GM23338 (cell line): Measurements from ENCODE around the gene LAPTM5. TPM values are rescaled to one million over a fixed set of nuclear protein-coding genes. Genes with fewer than 3 reads are reported as not detected.

Experiments used
- ATAC-seq: fragments of 200-7000 bp; cut with Tn5 transposase; 3 replicates; pipeline ENCODE4 v1.9.1; 2020
- DNase-seq: peaks from one replicate; pipeline ENCODE4 v3.0.0-alpha.2; 2015; ENCODE audit warnings: low spot score
- H2AFZ ChIP-seq: fragments of 200-600 bp; sonication (generic); 2 replicates; pipeline ENCODE4 v1.8.0; 2016; ENCODE audit warnings: antibody characterized with exemption, mild to moderate bottlenecking, moderate library complexity
- H3F3A ChIP-seq: fragments of 200-600 bp; sonication (generic); replicated peaks from 2 replicates; pipeline ENCODE4 v1.8.0; 2017; ENCODE audit warnings: antibody characterized with exemption, mixed run types, low read depth
- H3K27ac ChIP-seq: fragments of 200-600 bp; sonication (generic); 2 replicates; pipeline ENCODE4 v1.6.1; 2016; ENCODE audit warnings: low read depth
- H3K27me3 ChIP-seq: fragments of 200-600 bp; sonication (generic); 2 replicates; pipeline ENCODE4 v1.8.0; 2016; ENCODE audit warnings: mild to moderate bottlenecking, mixed run types, moderate library complexity; ENCODE audit not compliant: insufficient read depth
- H3K36me3 ChIP-seq: fragments of 200-600 bp; sonication (generic); 2 replicates; pipeline ENCODE4 v1.8.0; 2016; ENCODE audit warnings: mild to moderate bottlenecking; ENCODE audit not compliant: insufficient read depth
- H3K4me1 ChIP-seq: fragments of 200-600 bp; sonication (generic); 2 replicates; pipeline ENCODE4 v1.8.0; 2016; ENCODE audit warnings: mild to moderate bottlenecking, moderate library complexity; ENCODE audit not compliant: insufficient read depth
- H3K4me2 ChIP-seq: fragments of 200-600 bp; sonication (generic); 2 replicates; pipeline ENCODE4 v1.7.1; 2017; ENCODE audit warnings: mixed run types
- H3K4me3 ChIP-seq: fragments of 200-600 bp; sonication (generic); 2 replicates; pipeline ENCODE4 v1.6.1; 2016; ENCODE audit warnings: mixed run types
- H3K79me2 ChIP-seq: fragments of 200-600 bp; sonication (generic); replicated peaks from 2 replicates; pipeline ENCODE4 v1.8.0; 2017; ENCODE audit warnings: mild to moderate bottlenecking; ENCODE audit not compliant: insufficient read depth
- H3K9me2 ChIP-seq: fragments of 200-600 bp; sonication (generic); 2 replicates; pipeline ENCODE4 v1.8.0; 2017; ENCODE audit not compliant: insufficient read depth
- H4K20me1 ChIP-seq: fragments of 200-600 bp; sonication (generic); replicated peaks from 2 replicates; pipeline ENCODE4 v1.8.0; 2017; ENCODE audit warnings: mild to moderate bottlenecking; ENCODE audit not compliant: insufficient read depth
- H3K27ac Mint-ChIP-seq: 2 replicates; pipeline ENCODE4 v1.8.0; 2020; ENCODE audit warnings: inconsistent platforms, mild to moderate bottlenecking, moderate library complexity, mixed read lengths
- H3K27me3 Mint-ChIP-seq: 3 replicates; pipeline ENCODE4 v1.8.0; 2022; ENCODE audit warnings: low read depth, mild to moderate bottlenecking, moderate library complexity, mixed read lengths, inconsistent platforms; ENCODE audit not compliant: insufficient read depth, poor library complexity
- H3K36me3 Mint-ChIP-seq: 3 replicates; pipeline ENCODE4 v1.8.0; 2021; ENCODE audit warnings: low read depth, mild to moderate bottlenecking, inconsistent platforms, moderate library complexity, mixed read lengths
- H3K4me1 Mint-ChIP-seq: 3 replicates; pipeline ENCODE4 v1.8.0; 2020; ENCODE audit warnings: mild to moderate bottlenecking, inconsistent platforms, mixed read lengths
- H3K4me3 Mint-ChIP-seq: 3 replicates; pipeline ENCODE4 v1.8.0; 2021; ENCODE audit warnings: moderate library complexity, mild to moderate bottlenecking, inconsistent platforms, mixed read lengths
- H3K9me3 Mint-ChIP-seq: 3 replicates; pipeline ENCODE4 v1.8.0; 2020; ENCODE audit warnings: moderate library complexity, mild to moderate bottlenecking, inconsistent platforms, mixed read lengths
- CREB1 ChIP-seq: fragments of 250-450 bp; sonication (Bioruptor Pico); IDR thresholded peaks from 2 replicates; pipeline ENCODE4 v1.5.0; 2020; ENCODE audit warnings: low read depth, mild to moderate bottlenecking, moderate library complexity
- CTCF ChIP-seq, 2 experiments: fragments of 200-600 bp in 1 of 2; sonication (generic) in 1 of 2; conservative IDR thresholded peaks; 2 replicates each; pipeline versions ENCODE4 v1.5.1 to v1.6.1; 2016 to 2017; ENCODE audit warnings: antibody characterized with exemption in 2 of 2, low read depth in 2 of 2, mild to moderate bottlenecking in 2 of 2, moderate library complexity in 1 of 2
- ETS1 ChIP-seq: IDR thresholded peaks from 2 replicates; pipeline ENCODE4 v1.6.1; 2016; ENCODE audit warnings: antibody characterized with exemption
- EZH2 ChIP-seq: fragments of 200-600 bp; sonication (generic); IDR thresholded peaks from one replicate; pipeline ENCODE4 v1.8.0; 2017; ENCODE audit warnings: antibody characterized with exemption, mild to moderate bottlenecking, low read depth; ENCODE audit not compliant: unreplicated experiment
- EZH2phosphoT487 ChIP-seq: fragments of 200-600 bp; sonication (generic); IDR thresholded peaks from one replicate; pipeline ENCODE4 v1.8.1; 2018; ENCODE audit warnings: antibody characterized with exemption; ENCODE audit not compliant: unreplicated experiment
- JUNB ChIP-seq: IDR thresholded peaks from one replicate; pipeline ENCODE4 v1.6.1; 2016; ENCODE audit warnings: antibody characterized with exemption; ENCODE audit not compliant: unreplicated experiment
- NANOG ChIP-seq: IDR thresholded peaks from 2 replicates; pipeline ENCODE4 v1.6.1; 2016; ENCODE audit warnings: antibody characterized with exemption, borderline replicate concordance
- POLR2AphosphoS5 ChIP-seq: IDR thresholded peaks from 2 replicates; pipeline ENCODE4 v1.6.1; 2016; ENCODE audit warnings: antibody characterized with exemption, low read depth
- REST ChIP-seq: IDR thresholded peaks from one replicate; pipeline ENCODE4 v1.6.1; 2018; ENCODE audit warnings: antibody characterized with exemption; ENCODE audit not compliant: unreplicated experiment
- STAT1 ChIP-seq: IDR thresholded peaks from one replicate; pipeline ENCODE4 v1.6.1; 2016; ENCODE audit warnings: antibody characterized with exemption; ENCODE audit not compliant: unreplicated experiment
- ZNF114 ChIP-seq: fragments of 250-450 bp; sonication (Bioruptor Pico); IDR thresholded peaks from 2 replicates; pipeline ENCODE4 v1.5.0; 2020; ENCODE audit warnings: mild to moderate bottlenecking, moderate library complexity
- ZNF331 ChIP-seq: fragments of 250-450 bp; sonication (Bioruptor Pico); IDR thresholded peaks from 2 replicates; pipeline ENCODE4 v1.5.0; 2020; ENCODE audit warnings: low read depth, mild to moderate bottlenecking, moderate library complexity
- ZNF462 ChIP-seq: fragments of 250-450 bp; sonication (Bioruptor Pico); IDR thresholded peaks from 2 replicates; pipeline ENCODE4 v1.5.0; 2020; ENCODE audit warnings: mild to moderate bottlenecking, moderate library complexity
- polyA plus RNA-seq: library from polyadenylated mRNA; unstranded; fragments of >200 nt; fragmentation: Nextera tagmentation; extraction: Ambion mirVana; gene quantifications from 2 replicates; pipeline ENCODE4 v1.2.1, GENCODE V29; 2016
- total RNA-seq: library from RNA; depleted of rRNA; stranded (reverse); fragments of >200 nt; shearing (Covaris generic); gene quantifications from 2 replicates; pipeline ENCODE4 v1.2.3, GENCODE V29; 2014

LAPTM5 gene
- total and polyA plus RNA-seq, 2 experiments from 2014 or later: 0.21 TPM; not detected in 1

- no peaks in the 10 kb centered on the region for H3K79me2 ChIP-seq
- no peaks in the 10 kb centered on the region for H3F3A ChIP-seq
- H3K9me2 ChIP-seq: no peaks in the 10 kb centered on the region
- no peak overlapping the region for H3K27ac ChIP-seq
- H3K27ac Mint-ChIP-seq: no peak overlapping the region
- H3K4me2 ChIP-seq: no peak overlapping the region
- no peak overlapping the region; the same call in 2 of the 3 replicates for H3K4me3 Mint-ChIP-seq
- no peak overlapping the region for H2AFZ ChIP-seq
- no peaks in the 10 kb centered on the region; the same call in 1 of the 3 replicates for H3K9me3 Mint-ChIP-seq
- no peaks in the 10 kb centered on the region for H4K20me1 ChIP-seq
- peaks cover 5% of the 10 kb centered on the region; the same call in 1 of the 2 replicates for H3K4me1 ChIP-seq
- peaks cover 23% of the 10 kb centered on the region for H3K4me1 Mint-ChIP-seq
- no peak overlapping the region for H3K4me3 ChIP-seq
- H3K36me3 Mint-ChIP-seq: no peaks in the 10 kb centered on the region
- ATAC-seq (no peak), DNase-seq (no peak)
- H3K36me3 ChIP-seq: no peaks in the 10 kb centered on the region
- H3K27me3 Mint-ChIP-seq: peaks cover 19% of the 10 kb centered on the region
- H3K27me3 ChIP-seq: no peaks in the 10 kb centered on the region
- TF ChIP-seq EZH2phosphoT487 (no peak), ZNF331 (CRISPR knock-in tag) (no peak), CTCF (conservative IDR thresholded peaks at IDR 0.05; ENCODE audit: low read depth in 2 of 2) (no peak), NANOG (no peak), JUNB (no peak), EZH2 (no peak), ZNF462 (no peak), POLR2AphosphoS5 (no peak), REST (no peak), ZNF114 (CRISPR knock-in tag) (no peak), CREB1 (CRISPR knock-in tag) (no peak), ETS1 (no peak), STAT1 (no peak)
These were observed 32.7 kb downstream of the LAPTM5 start for GRCh38 chr1:30724655-30725421.
